HL-60/S4 treated with phorbol 12-myristate 13-acetate at 8.2 ng/mL for 4 days and 3 days (cell line): ENCODE results near the gene MCRIP2.

Experiments
- in situ Hi-C: fragments of 300-500 bp; cut with MboI; formaldehyde crosslinking; loops from 2 replicates; pipeline ENCODE4 v1.15.0; 2022; ENCODE audit warnings: low sequenced_read_pairs

The MCRIP2 gene

DNA sequence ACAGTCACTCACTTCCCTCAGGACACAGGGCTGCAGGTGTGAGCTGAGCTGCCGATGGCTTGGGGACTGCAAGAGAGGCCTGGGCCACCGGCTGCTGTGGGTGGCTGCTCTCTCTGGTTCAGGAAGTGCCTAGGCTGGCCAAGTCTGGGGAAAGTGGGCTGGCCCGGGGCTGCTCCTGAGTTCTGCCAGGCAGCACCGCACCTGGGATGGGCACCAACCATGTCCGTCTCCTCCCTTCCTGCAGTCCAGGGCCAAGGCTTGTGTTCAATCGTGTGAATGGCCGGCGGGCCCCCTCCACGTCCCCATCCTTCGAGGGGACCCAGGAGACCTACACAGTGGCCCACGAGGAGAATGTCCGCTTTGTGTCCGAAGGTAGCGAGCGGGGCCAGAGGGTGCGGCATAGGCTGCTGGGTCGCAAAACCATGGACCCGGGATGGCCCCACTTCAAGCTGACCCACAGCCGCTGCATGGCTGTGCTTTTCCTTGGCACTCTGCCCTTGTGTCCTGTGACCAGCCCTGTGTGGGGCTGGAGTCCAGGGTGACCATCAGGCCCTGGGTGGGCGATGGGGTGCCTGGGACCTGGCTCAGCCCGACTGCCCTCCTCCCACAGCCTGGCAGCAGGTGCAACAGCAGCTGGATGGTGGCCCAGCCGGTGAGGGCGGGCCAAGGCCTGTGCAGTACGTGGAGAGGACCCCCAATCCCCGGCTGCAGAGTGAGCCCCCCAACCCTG, 5.7 kb downstream of the MCRIP2 start:
- in situ Hi-C loops = no loop called here

GRCh38 chr16:648071-648780, 6.6 kb downstream of the MCRIP2 start:
- in situ Hi-C loops = no loop called here

DNA sequence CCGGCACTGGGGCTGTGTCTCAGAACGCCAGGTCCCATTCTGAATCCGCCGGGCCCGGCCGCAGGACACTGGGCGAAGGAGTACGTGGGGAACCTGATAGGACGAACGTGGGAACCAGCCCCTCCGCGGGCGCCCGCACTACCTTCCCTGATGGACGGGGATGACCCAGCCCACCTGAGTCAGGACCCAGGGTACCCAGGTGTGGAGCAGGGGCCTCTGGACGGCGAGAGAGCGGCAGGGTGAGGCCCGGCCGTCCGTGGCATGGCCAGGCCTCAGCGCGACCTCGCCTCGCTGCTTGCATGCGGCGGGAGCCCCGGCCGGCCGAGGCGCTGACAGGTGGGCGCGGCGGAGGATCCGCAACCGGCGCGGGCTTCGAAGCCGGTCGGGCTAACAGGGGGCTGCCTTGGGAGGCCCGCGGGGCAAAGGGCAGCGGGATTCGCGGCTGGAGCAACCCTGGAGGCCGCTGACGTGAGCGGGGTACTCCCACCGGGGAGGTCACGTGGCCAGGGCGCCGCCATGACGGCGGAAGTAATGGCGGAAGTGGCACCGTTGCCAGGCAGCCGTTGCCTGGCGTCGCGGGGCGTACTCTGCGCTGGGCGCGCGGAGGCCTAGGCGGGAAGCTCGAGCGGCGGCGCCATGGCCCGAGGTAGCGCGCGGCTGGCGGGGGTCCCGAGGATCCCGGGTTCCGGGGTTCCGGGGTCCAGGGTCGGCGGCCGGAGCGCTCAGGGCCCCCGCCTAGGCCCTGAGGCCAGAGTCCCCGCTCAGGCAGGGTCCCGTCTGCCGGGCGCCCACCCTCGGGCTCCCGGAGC, 7.4 kb downstream of the MCRIP2 start, which contains the start of gene WDR90:
Gene WDR90, plus strand, starts transcription at position 585 of the 809 bp plus-strand sequence. Its CDS starts 52 bp downstream, at position 637.
- in situ Hi-C loops = no loop called here

DNA sequence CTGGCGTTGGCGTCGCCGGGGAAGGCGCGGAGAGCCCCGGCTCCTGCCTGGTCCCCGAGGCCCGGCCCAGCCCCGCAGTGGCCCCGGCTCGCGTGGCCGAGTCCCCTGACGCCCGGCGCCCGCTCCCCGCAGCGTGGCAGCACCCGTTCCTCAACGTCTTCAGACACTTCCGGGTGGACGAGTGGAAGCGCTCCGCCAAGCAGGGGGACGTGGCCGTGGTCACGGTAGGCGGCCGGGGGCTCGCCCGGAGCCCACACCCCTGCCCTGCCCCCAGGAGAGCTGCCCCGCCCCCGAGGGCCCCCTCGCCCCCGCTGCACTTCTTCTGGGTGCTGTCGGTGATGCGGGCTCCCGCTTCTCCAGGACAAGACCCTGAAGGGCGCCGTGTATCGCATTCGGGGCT, 8.0 kb downstream of the MCRIP2 start:
- in situ Hi-C loops = no loop called here

GRCh38 chr16:651844-652243, 10.2 kb downstream of the MCRIP2 start:
- in situ Hi-C loops = no loop called here

DNA sequence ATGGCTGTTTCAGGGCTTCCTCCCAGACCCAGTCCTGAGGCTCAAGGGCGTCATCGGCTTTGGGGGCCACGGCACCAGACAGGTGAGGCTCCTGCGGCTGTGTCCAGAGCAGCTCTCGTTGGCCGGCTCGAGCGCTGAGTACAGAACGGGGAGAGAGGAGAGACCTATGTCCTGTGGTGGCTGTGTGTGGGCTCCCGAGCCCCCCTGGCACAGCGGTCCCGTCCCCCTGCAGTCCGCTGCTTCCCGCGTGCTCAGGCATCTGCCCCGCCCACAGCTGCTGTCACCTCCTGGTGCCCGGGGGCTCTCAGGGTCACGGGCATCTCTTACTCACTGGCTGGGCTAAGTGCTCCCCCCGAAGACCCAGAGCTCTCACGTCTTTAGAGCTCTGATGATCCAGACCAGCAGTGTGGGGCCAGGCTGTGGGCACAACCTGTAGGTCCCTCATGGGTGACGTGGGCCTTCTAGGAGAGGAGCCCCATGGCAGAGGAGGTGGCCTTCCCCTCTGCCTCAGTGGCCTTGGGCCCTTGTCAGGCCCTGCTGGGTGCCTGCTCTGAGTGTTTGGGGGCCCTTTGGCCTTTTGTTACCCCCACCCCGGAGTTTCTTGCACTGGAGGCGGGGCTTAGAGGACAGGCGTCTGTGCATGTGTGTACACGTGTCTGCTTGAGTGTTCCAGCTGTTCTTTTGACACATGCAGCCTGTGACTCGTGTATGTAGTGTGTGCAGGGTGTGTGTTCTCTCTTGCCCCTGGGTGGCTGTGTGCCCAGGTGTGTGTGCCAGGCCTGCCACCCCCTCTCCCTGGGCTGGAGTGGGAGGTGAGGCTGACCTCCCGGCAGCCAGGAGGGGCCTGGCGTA, 11.1 kb downstream of the MCRIP2 start:
- in situ Hi-C loops = no loop called here

DNA sequence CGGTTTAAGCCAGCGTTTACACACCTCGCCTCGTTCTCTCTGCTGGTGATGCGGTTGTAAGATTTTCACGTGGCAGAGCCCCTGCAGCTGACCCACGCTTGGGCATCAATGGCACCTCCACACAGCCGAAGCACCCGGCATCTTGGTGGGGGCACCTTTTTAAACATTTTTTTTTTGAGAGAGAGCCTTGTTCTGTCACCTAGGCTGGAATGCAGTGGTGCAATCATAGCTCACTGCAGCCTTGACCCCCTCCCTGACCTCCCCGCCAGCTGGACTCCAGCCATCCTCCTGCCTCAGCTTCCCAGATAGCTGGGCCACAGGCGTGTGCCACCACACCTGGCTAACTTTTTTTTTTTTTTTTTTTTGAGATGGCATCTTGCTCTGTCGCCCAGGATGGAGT, 12.4 kb downstream of the MCRIP2 start:
- in situ Hi-C loops = no loop called here

GRCh38 chr16:657487-657886, 15.9 kb downstream of the MCRIP2 start:
- in situ Hi-C loops = no loop called here

DNA sequence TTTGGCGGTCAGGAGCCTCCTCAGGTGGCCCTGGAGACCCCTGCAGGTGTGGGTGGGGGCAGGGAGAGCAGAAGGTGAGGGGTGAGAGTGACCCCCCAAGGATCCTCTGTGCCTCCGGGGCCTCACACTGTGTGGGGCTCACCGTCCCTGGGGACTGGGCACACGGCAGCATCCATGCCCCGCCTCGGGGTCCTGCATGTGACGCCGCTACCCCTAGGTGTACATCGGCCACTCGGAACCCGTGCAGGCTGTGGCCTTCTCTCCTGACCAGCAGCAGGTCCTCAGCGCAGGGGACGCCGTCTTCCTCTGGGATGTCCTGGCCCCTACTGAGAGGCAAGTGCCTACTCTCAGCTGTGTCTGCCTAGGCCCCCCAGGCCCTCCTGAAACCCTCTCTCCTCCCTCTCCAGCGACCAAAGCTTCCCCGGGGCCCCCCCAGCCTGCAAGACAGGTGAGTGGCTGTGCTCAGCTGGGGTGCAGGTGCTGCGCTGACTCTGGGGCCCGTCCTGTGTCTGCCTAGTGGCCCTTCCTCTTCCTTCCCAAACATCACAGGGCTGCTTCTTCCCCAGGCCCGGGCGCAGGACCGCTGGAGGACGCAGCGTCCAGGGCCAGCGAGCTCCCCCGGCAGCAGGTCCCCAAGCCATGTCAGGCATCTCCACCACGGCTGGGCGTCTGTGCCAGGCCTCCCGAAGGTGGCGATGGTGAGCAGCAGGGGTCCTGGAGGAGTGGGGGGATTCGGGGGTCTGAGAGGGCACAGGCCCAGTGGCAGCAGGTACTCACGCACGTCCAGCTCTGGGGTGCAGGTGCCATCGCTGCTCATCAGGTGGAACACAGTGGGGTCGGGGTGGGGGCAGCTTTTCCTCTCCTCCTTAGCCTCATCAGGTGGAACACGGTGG, 17.3 kb downstream of the MCRIP2 start:
- in situ Hi-C loops = no loop called here

GRCh38 chr16:659618-660017, 18.0 kb downstream of the MCRIP2 start:
- in situ Hi-C loops = no loop called here

DNA sequence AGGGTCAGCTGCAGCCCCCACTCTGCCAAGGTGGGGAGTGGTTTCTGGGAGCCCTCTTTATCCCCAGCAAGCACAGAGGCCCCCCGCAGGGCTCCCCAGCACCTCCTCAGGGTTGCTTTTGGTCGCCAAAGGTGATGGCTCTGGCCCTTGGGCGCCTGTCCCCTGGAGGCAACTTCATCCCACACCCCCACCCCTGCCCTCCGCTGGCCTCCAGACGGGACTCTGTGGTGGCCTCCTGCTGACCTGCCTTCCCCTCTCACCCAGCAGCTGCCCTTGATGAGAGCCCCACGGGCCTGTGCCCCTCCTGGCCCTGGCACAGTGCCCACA, 18.5 kb downstream of the MCRIP2 start:
- in situ Hi-C loops = no loop called here

- in situ Hi-C loops = no loop called here
These were observed 19.0 kb downstream of the MCRIP2 start for GRCh38 chr16:660459-661183.

DNA sequence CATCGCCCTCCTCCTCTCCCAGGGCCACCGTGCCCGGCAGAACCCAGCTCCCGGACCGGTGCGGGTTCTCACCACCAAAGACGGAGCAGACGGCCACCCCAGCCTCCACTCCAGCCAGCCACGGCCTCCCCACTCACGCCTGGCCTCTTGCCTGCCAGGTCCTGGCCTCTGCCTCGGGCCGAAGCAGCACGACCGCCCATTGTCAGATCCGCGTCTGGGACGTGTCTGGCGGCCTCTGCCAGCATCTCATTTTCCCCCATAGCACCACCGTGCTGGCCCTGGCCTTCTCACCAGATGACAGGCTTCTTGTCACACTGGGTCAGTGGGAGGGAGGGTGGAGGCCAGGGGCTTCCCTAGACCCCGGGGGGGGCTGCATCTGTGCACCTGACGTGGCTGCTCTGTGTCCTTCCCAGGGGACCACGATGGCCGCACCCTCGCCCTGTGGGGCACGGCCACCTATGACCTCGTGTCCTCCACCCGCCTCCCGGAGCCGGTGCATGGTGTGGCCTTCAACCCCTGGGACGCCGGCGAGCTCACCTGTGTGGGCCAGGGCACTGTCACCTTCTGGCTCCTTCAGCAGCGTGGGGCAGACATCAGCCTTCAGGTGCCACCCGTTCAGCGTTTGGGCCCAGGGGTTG, 19.7 kb downstream of the MCRIP2 start:
- in situ Hi-C loops = no loop called here

DNA sequence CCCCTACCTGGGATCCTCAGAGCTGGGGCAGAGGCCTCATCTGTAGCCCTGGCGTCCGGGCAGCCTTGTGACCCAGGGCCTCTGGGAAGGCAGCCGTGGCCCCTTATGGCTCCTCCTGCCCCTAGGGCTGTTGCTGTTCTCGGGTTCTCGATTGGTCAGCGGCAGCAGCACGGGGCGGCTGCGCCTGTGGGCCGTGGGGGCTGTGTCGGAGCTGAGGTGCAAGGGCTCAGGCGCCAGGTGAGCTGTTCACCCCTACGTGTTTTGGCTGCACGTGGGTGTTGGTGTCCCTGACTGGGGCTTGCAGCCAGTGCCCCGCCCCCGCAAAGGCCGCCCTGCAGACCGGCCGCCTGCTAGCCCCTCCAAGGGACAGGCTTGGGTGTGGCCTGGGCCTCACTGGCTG, 20.5 kb downstream of the MCRIP2 start:
- in situ Hi-C loops = no loop called here

- in situ Hi-C loops = no loop called here
These were observed 21.0 kb downstream of the MCRIP2 start for GRCh38 chr16:662597-662996.

DNA sequence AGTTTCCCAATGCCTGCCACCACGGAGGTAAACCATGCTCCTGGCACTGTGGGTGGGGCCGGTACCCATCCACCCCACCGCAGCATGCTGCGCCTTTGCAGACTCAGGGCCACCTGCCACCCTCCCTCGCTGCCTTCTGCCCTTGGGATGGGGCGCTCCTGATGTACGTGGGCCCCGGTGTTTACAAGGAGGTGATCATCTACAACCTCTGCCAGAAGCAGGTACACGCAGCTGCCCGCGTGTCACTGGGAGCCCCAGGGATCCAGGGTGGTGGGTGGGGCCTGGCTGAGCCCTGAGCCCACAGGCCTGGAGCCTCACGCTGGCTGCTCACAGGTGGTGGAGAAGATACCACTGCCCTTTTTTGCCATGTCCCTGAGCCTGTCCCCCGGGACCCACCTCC, 24.9 kb downstream of the MCRIP2 start:
- in situ Hi-C loops = no loop called here

DNA sequence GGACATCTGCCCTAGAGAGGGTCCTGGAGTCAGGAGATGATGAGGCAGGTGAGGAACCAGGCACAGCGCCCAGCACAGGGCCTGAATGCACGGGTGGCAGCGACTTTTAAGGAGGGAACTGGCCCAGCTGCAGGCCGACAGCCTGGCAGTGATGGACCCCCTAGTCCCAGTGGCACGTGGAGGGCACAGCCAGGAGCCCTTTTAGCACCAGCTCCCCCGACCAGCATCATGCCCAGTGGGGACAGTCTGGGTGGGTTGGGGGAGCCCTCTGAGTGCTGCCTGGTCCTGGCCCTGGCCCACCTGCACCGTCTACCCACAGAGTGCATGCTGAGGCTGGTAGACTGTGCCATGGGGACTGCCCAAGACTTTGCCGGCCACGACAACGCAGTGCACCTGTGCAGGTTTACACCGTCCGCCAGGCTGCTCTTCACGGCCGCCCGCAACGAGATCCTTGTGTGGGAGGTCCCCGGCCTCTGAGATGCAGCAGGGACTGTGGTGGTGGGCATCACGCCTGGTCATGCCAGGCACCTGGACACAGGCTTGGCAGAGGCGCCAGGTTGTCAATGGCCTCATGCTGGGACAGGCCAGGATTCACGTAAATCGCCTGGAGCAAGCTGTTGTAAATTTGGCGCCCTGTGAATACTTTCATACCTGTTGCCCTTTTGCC, 25.6 kb downstream of the MCRIP2 start:
- in situ Hi-C loops = no loop called here
